CD14-positive monocyte (primary cell): ENCODE data around the gene MMP28. TPM values are rescaled to one million over a fixed set of nuclear protein-coding genes. Genes with fewer than 3 reads are reported as not detected.

Experiments used
- DNase-seq, 3 donors: peaks; one replicate each; pipeline ENCODE4 v3.0.0-alpha.2; 2011 to 2022
- H2AFZ ChIP-seq: 2 replicates; pipeline ENCODE4 v1.6.0; 2012; ENCODE audit warnings: mild to moderate bottlenecking, low read depth, low read length, inconsistent platforms; ENCODE audit not compliant: insufficient read depth, poor library complexity, severe bottlenecking
- H3K27ac ChIP-seq, 2 donors: 1 replicate in 1 of 2; 2 replicates in 1 of 2; pipeline ENCODE4 v1.5.1; 2012 to 2013; ENCODE audit warnings: low read length in 2 of 2, control low read depth in 1 of 2, inconsistent platforms in 1 of 2, low read depth in 1 of 2, mild to moderate bottlenecking in 1 of 2
- H3K27me3 ChIP-seq, 2 donors: one replicate each; pipeline versions ENCODE4 v1.6.0 to v1.6.1; 2011 to 2013; ENCODE audit warnings: low read length in 2 of 2; ENCODE audit not compliant: control insufficient read depth in 2 of 2, insufficient read depth in 2 of 2
- H3K36me3 ChIP-seq, 2 donors: replicated peaks in 1 of 2; 1 replicate in 1 of 2; 2 replicates in 1 of 2; pipeline versions ENCODE4 v1.5.1 to v1.6.1; 2012 to 2013; ENCODE audit warnings: low read length in 2 of 2, control low read depth in 1 of 2, inconsistent platforms in 1 of 2, mild to moderate bottlenecking in 1 of 2; ENCODE audit not compliant: insufficient read depth in 2 of 2, control insufficient read depth in 1 of 2
- H3K4me1 ChIP-seq, 2 donors: 1 replicate in 1 of 2; 2 replicates in 1 of 2; pipeline versions ENCODE4 v1.5.1 to v1.6.1; 2012 to 2013; ENCODE audit warnings: low read length in 2 of 2, control low read depth in 1 of 2, inconsistent platforms in 1 of 2, mild to moderate bottlenecking in 1 of 2, moderate library complexity in 1 of 2; ENCODE audit not compliant: insufficient read depth in 2 of 2, control insufficient read depth in 1 of 2
- H3K4me2 ChIP-seq: replicated peaks from 2 replicates; pipeline ENCODE3; 2012; ENCODE audit warnings: low read length, moderate library complexity, mild to moderate bottlenecking; ENCODE audit not compliant: poor library complexity, severe bottlenecking; ENCODE audit errors: extremely low read depth
- H3K4me3 ChIP-seq, 3 experiments: fragments of 200-600 bp in 1 of 3; sonication (generic) in 1 of 3; replicated peaks in 1 of 3; 1 replicate in 2 of 3; 2 replicates in 1 of 3; pipeline ENCODE4 v1.5.1; 2011 to 2013; ENCODE audit warnings: low read length in 3 of 3, mild to moderate bottlenecking in 3 of 3, control low read depth in 2 of 3, low read depth in 2 of 3, inconsistent platforms in 1 of 3, moderate library complexity in 1 of 3
- H3K79me2 ChIP-seq: 2 replicates; pipeline ENCODE4 v1.6.0; 2012; ENCODE audit warnings: mild to moderate bottlenecking, control low read depth, inconsistent platforms, low read length, moderate library complexity; ENCODE audit not compliant: insufficient read depth
- H3K9ac ChIP-seq: 2 replicates; pipeline ENCODE4 v1.6.0; 2017; ENCODE audit warnings: low read length, mild to moderate bottlenecking; ENCODE audit not compliant: insufficient read depth, poor library complexity, severe bottlenecking
- H3K9me3 ChIP-seq, 2 donors: replicated peaks in 1 of 2; 1 replicate in 1 of 2; 2 replicates in 1 of 2; pipeline versions ENCODE4 v1.5.1 to v1.6.1; 2012 to 2013; ENCODE audit warnings: low read length in 2 of 2, control low read depth in 1 of 2; ENCODE audit not compliant: control insufficient read depth in 1 of 2, insufficient read depth in 1 of 2
- H4K20me1 ChIP-seq: 2 replicates; pipeline ENCODE4 v1.6.0; 2012; ENCODE audit warnings: mild to moderate bottlenecking, low read length, control low read depth, moderate library complexity; ENCODE audit not compliant: insufficient read depth
- H3K27ac Mint-ChIP-seq, 7 donors: one replicate each; pipeline ENCODE4 v1.8.0; 2020; ENCODE audit warnings: mild to moderate bottlenecking in 7 of 7, mixed read lengths in 7 of 7, moderate library complexity in 6 of 7, inconsistent platforms in 2 of 7
- H3K27me3 Mint-ChIP-seq, 3 donors: one replicate each; pipeline ENCODE4 v1.8.0; 2021 to 2022; ENCODE audit warnings: low read depth in 3 of 3, mild to moderate bottlenecking in 3 of 3, mixed read lengths in 3 of 3, moderate library complexity in 3 of 3, inconsistent platforms in 1 of 3
- H3K36me3 Mint-ChIP-seq, 2 donors: one replicate each; pipeline ENCODE4 v1.8.0; 2020; ENCODE audit warnings: mixed read lengths in 2 of 2, inconsistent platforms in 1 of 2, mild to moderate bottlenecking in 1 of 2
- H3K4me1 Mint-ChIP-seq: one replicate; pipeline ENCODE4 v1.8.0; 2020; ENCODE audit warnings: mild to moderate bottlenecking, mixed read lengths
- H3K4me3 Mint-ChIP-seq, 2 donors: one replicate each; pipeline ENCODE4 v1.8.0; 2020; ENCODE audit warnings: mild to moderate bottlenecking in 2 of 2, mixed read lengths in 2 of 2, moderate library complexity in 1 of 2
- H3K9me3 Mint-ChIP-seq, 7 donors: one replicate each; pipeline ENCODE4 v1.8.0; 2020 to 2022; ENCODE audit warnings: mixed read lengths in 7 of 7, mild to moderate bottlenecking in 6 of 7, moderate library complexity in 6 of 7, inconsistent platforms in 2 of 7
- CTCF ChIP-seq: fragments of 200-600 bp; IDR thresholded peaks from one replicate; pipeline ENCODE4 v1.8.0; 2022; ENCODE audit warnings: antibody characterized with exemption, mild to moderate bottlenecking
- WGBS: methylation state at CpG from one replicate; pipeline ENCODE4 v1.1.5; 2013; ENCODE audit warnings: missing lambda C conversion rate; ENCODE audit not compliant: insufficient coverage; 5-methylcytosine and 5-hydroxymethylcytosine counted together
- intact Hi-C, 2 donors: fragments of 100-400 bp; cut with micrococcal nuclease; formaldehyde crosslinking; loops; one replicate each; pipeline versions ENCODE4 v1.15.0 to v1.15.1; 2023
- polyA plus RNA-seq, 3 donors: library from polyadenylated mRNA; depleted of rRNA in 1 of 3; unstranded in 2 of 3; stranded (reverse) in 1 of 3; fragments of 300-500 nt in 2 of 3; fragments of >200 nt in 1 of 3; fragmentation: Illumina TruSeq in 2 of 3; gene quantifications; 1 replicate in 2 of 3; 2 replicates in 1 of 3; pipeline ENCODE4 v1.2.3, GENCODE V29; 2012 to 2021

MMP28 gene
- polyA plus RNA-seq, 3 donors, result not detected

GRCh38 chr17:35816723-35817122, 21.3 kb upstream of the MMP28 start:
- no peak overlapping the region for H3K27ac ChIP-seq
- no peak for DNase-seq
- H3K79me2 ChIP-seq, result peaks cover 91% of the 10 kb centered on the region
- peaks cover 7 to 11% of the 10 kb centered on the region in 2 donors for H3K4me1 ChIP-seq
- H4K20me1 ChIP-seq, result peaks cover 97% of the 10 kb centered on the region
- no peak overlapping the region for H3K4me3 Mint-ChIP-seq
- no peaks in the 10 kb centered on the region for H3K27me3 Mint-ChIP-seq
- H3K27ac Mint-ChIP-seq, result peak overlapping the region in 1 of 7 donors; percentile 16
- H3K4me1 Mint-ChIP-seq, result peaks cover 17% of the 10 kb centered on the region
- TF ChIP-seq CTCF, result no peak
- no peaks in the 10 kb centered on the region for H3K27me3 ChIP-seq
- H3K9me3 Mint-ChIP-seq, result no peaks in the 10 kb centered on the region
- intact Hi-C loops, result loop anchor here in 1 of 2 donors (10.0 kb wide), 1 partner anchor 852 kb away; the partner anchor contains the start of genes CCT6B and ZNF830
- H3K36me3 ChIP-seq, result peaks cover 53 to 61% of the 10 kb centered on the region in 2 donors
- H3K4me3 ChIP-seq, result no peak overlapping the region
- no peak overlapping the region for H3K9ac ChIP-seq
- H3K9me3 ChIP-seq, result no peaks in the 10 kb centered on the region
- no peak overlapping the region for H2AFZ ChIP-seq
- WGBS, result 95% methylated on average over 2 of the region's 5 CpGs
- H3K36me3 Mint-ChIP-seq, result peaks cover 44 to 49% of the 10 kb centered on the region in 2 donors
- H3K4me2 ChIP-seq, result no peak overlapping the region

- Mint-ChIP-seq H3K4me3 (no peak overlapping the region), H3K27me3 (no peaks in the 10 kb centered on the region), H3K27ac (peak overlapping the region in 3 of 7 donors; percentile 10 to 72 (median 30)), H3K4me1 (peaks cover 48% of the 10 kb centered on the region), H3K36me3 (peaks cover 16 to 17% of the 10 kb centered on the region in 2 donors), H3K9me3 (no peaks in the 10 kb centered on the region)
- Histone ChIP-seq H3K79me2 (peaks cover 82% of the 10 kb centered on the region), H3K4me1 (peaks cover 28 to 44% of the 10 kb centered on the region in 2 donors), H3K4me2 (peak overlapping the region; percentile 13), H4K20me1 (peaks cover 75% of the 10 kb centered on the region), H3K9ac (no peak overlapping the region), H3K27ac (peak overlapping the region in 1 of 2 donors; percentile 54), H3K27me3 (no peaks in the 10 kb centered on the region), H2AFZ (no peak overlapping the region), H3K4me3 (no peak overlapping the region), H3K36me3 (peaks cover 14 to 18% of the 10 kb centered on the region in 2 donors), H3K9me3 (no peaks in the 10 kb centered on the region)
- no peak for TF ChIP-seq CTCF
- no peak for DNase-seq
- intact Hi-C loops, result loop anchor here in 1 of 2 donors (10.0 kb wide), 1 partner anchor 848 kb away; the partner anchor contains the start of genes CCT6B and ZNF830
- WGBS, result no CpG with 5 or more reads among the region's 5 CpGs
These were observed 17.0 kb upstream of the MMP28 start for GRCh38 chr17:35812456-35812855.
